HepG2 (cell line): Measurements from ENCODE around the gene VPS13C. TPM values are rescaled to one million over a fixed set of nuclear protein-coding genes. Genes with fewer than 3 reads are reported as not detected.

Experiments used
- ATRX ChIP-seq: sonication (generic); formaldehyde crosslinking; IDR thresholded peaks from 2 replicates; pipeline ENCODE4 v1.4.0; 2020; ENCODE audit warnings: missing genetic modification reagents, borderline replicate concordance
- CBX1 ChIP-seq: IDR thresholded peaks from one replicate; pipeline ENCODE4 v1.6.1; 2016; ENCODE audit warnings: antibody characterized with exemption, low read depth
- HOXA3 ChIP-seq: sonication (generic); formaldehyde crosslinking; IDR thresholded peaks from 2 replicates; pipeline ENCODE4 v1.5.0; 2020; ENCODE audit warnings: missing genetic modification reagents
- IRX3 ChIP-seq: sonication (generic); formaldehyde crosslinking; IDR thresholded peaks from 2 replicates; pipeline ENCODE4 v1.8.1; 2023; ENCODE audit warnings: mild to moderate bottlenecking, low read depth, missing genetic modification reagents, borderline replicate concordance
- MATR3 ChIP-seq: sonication (generic); formaldehyde crosslinking; IDR thresholded peaks from 2 replicates; pipeline ENCODE4 v1.4.0; 2020; ENCODE audit warnings: missing genetic modification reagents
- MYC ChIP-seq: sonication (generic); formaldehyde crosslinking; IDR thresholded peaks from 2 replicates; pipeline ENCODE4 v1.9.0; 2021; ENCODE audit warnings: missing genetic modification reagents, borderline replicate concordance
- SMAD1 ChIP-seq: sonication (generic); formaldehyde crosslinking; IDR thresholded peaks from 2 replicates; pipeline ENCODE4 v1.4.0; 2020; ENCODE audit warnings: missing genetic modification reagents, low read depth, mild to moderate bottlenecking, borderline replicate concordance
- ZFP62 ChIP-seq: sonication (generic); formaldehyde crosslinking; IDR thresholded peaks from 2 replicates; pipeline ENCODE4 v1.4.0; 2020; ENCODE audit warnings: missing genetic modification reagents
- ZFP90 ChIP-seq: sonication (generic); formaldehyde crosslinking; IDR thresholded peaks from 2 replicates; pipeline ENCODE4 v1.8.0; 2022; ENCODE audit warnings: missing genetic modification reagents, mild to moderate bottlenecking, inconsistent platforms, borderline replicate concordance
- ZMYM2 ChIP-seq: sonication (generic); formaldehyde crosslinking; IDR thresholded peaks from 2 replicates; pipeline ENCODE4 v1.8.0; 2022; ENCODE audit warnings: mild to moderate bottlenecking, missing genetic modification reagents
- ZNF180 ChIP-seq: sonication (generic); formaldehyde crosslinking; IDR thresholded peaks from 2 replicates; pipeline ENCODE4 v1.4.0; 2020; ENCODE audit warnings: low read depth, missing genetic modification reagents, borderline replicate concordance
- ZNF383 ChIP-seq: sonication (generic); formaldehyde crosslinking; IDR thresholded peaks from 2 replicates; pipeline ENCODE4 v1.4.0; 2020; ENCODE audit warnings: missing genetic modification reagents, mild to moderate bottlenecking, borderline replicate concordance
- ZNF460 ChIP-seq: sonication (generic); formaldehyde crosslinking; IDR thresholded peaks from 2 replicates; pipeline ENCODE4 v1.5.1; 2020; ENCODE audit warnings: missing genetic modification reagents, mild to moderate bottlenecking, borderline replicate concordance
- ZNF549 ChIP-seq: sonication (generic); formaldehyde crosslinking; IDR thresholded peaks from 2 replicates; pipeline ENCODE4 v1.5.0; 2020; ENCODE audit warnings: missing genetic modification reagents
- ZNF768 ChIP-seq: sonication (generic); formaldehyde crosslinking; IDR thresholded peaks from 2 replicates; pipeline ENCODE4 v1.4.0; 2020; ENCODE audit warnings: missing genetic modification reagents
- ZNF777 ChIP-seq: sonication (generic); formaldehyde crosslinking; IDR thresholded peaks from 2 replicates; pipeline ENCODE4 v1.4.0; 2020; ENCODE audit warnings: missing genetic modification reagents
- ZNF83 ChIP-seq: sonication (generic); formaldehyde crosslinking; IDR thresholded peaks from 2 replicates; pipeline ENCODE4 v1.4.0; 2020; ENCODE audit warnings: missing genetic modification reagents, mild to moderate bottlenecking, borderline replicate concordance
- polyA plus RNA-seq, 8 experiments: library from polyadenylated mRNA; depleted of rRNA in 3 of 8; stranded (reverse) in 7 of 8; unstranded in 1 of 8; fragments of >200 nt; fragmentation: Illumina TruSeq in 4 of 8; extraction: Trizol in 4 of 8; gene quantifications; 2 replicates each; pipeline versions ENCODE4 v1.2.1 to v1.2.3, GENCODE V29; 2011 to 2016; ENCODE audit warnings: low read depth in 4 of 8, missing spikeins in 1 of 8, mixed read lengths in 1 of 8; ENCODE audit not compliant: insufficient read depth in 1 of 8
- total RNA-seq, 5 experiments: library from RNA; depleted of rRNA; stranded (reverse); fragments of >200 nt; fragmentation: Illumina TruSeq; extraction: Trizol; gene quantifications; 2 replicates each; pipeline ENCODE4 v1.2.3, GENCODE V29; 2016; ENCODE audit warnings: low read depth in 1 of 5
- TF ChIP-seq, protein P1 (sequence below), 2 experiments: sonication (generic) in 1 of 2; formaldehyde crosslinking in 1 of 2; IDR thresholded peaks; 2 replicates each; pipeline versions ENCODE4 v1.5.1 to v1.6.1; 2011 to 2020; ENCODE audit warnings: borderline replicate concordance in 1 of 2, low read depth in 1 of 2, low read length in 1 of 2, mild to moderate bottlenecking in 1 of 2, missing genetic modification reagents in 1 of 2, moderate library complexity in 1 of 2
- TF ChIP-seq, protein P2 (sequence below): sonication (generic); formaldehyde crosslinking; IDR thresholded peaks from 2 replicates; pipeline ENCODE4 v1.4.0; 2020; ENCODE audit warnings: missing genetic modification reagents
- TF ChIP-seq, protein P3 (sequence below): sonication (generic); formaldehyde crosslinking; IDR thresholded peaks from 2 replicates; pipeline ENCODE4 v1.5.0; 2020; ENCODE audit warnings: missing genetic modification reagents
- TF ChIP-seq, protein P4 (sequence below): sonication (generic); formaldehyde crosslinking; IDR thresholded peaks from 2 replicates; pipeline ENCODE4 v1.5.0; 2020; ENCODE audit warnings: mild to moderate bottlenecking, missing genetic modification reagents, moderate library complexity

Gene VPS13C
- total and polyA plus RNA-seq, 2 of the 13 experiments (the other 11 are each of a cell fraction or from before 2014, with no cell fraction given): 10.9 to 26.8 TPM

DNA sequence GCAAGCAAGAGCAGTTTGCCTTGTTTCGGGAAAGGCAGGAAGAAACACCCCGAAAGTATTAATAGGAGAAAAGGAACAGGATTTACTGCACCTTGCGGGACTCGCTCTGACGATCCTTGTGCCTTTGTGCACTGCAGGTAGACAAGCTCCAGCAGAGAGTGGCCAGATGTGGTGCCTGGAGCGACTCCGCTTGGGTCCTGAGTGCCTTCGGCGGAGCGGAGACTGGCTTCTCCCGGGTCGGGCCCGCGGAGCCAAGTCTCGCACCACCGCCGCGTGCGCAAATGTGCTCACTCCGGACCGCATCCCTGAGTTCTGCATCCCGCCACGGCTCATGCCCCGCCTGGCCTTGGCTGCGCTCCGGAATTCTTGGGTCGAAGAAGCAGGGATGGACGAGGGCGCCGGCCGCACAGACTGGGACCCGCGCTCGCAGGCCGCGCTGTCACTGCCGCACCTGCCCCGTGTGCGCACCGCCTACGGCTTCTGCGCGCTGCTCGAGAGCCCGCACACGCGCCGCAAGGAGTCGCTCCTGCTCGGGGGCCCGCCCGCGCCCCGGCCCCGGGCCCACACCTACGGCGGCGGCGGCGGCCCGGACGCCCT, 7.3 kb upstream of the VPS13C start (continued):
- TF ChIP-seq, protein P1, sequence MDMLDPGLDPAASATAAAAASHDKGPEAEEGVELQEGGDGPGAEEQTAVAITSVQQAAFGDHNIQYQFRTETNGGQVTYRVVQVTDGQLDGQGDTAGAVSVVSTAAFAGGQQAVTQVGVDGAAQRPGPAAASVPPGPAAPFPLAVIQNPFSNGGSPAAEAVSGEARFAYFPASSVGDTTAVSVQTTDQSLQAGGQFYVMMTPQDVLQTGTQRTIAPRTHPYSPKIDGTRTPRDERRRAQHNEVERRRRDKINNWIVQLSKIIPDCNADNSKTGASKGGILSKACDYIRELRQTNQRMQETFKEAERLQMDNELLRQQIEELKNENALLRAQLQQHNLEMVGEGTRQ (IDR thresholded peaks at IDR 0.05; ENCODE audit: low read depth, low read length): no peak
- TF ChIP-seq, protein P1 (CRISPR knock-in tag; IDR thresholded peaks at IDR 0.05; ENCODE audit: borderline replicate concordance): no peak
- no peak for TF ChIP-seq ZNF83 (CRISPR knock-in tag)
- no peak for TF ChIP-seq IRX3 (CRISPR knock-in tag)
- 0 out of 2 replicates have a peak, but pooled peaks have one; percentile 5 for TF ChIP-seq ZMYM2 (CRISPR knock-in tag)
- TF ChIP-seq ZNF768 (CRISPR knock-in tag): peak; percentile 78; the same call in 1 of the 2 replicates
- 0 out of 2 replicates have a peak, but pooled peaks have one; percentile 23 for TF ChIP-seq ZFP90 (CRISPR knock-in tag)
- TF ChIP-seq MATR3: no peak
- TF ChIP-seq ZNF777 (CRISPR knock-in tag): peak; percentile 37
- no peak for TF ChIP-seq CBX1
- TF ChIP-seq ZFP62 (CRISPR knock-in tag): no peak
- no peak for TF ChIP-seq ZNF549 (CRISPR knock-in tag)
- no peak for TF ChIP-seq ZNF180 (CRISPR knock-in tag)
- TF ChIP-seq SMAD1 (CRISPR knock-in tag): no peak
- TF ChIP-seq ZNF460 (CRISPR knock-in tag): no peak
- no peak for TF ChIP-seq ZNF383
- TF ChIP-seq MYC: peak; percentile 48; the same call in 1 of the 2 replicates
- TF ChIP-seq, protein P2, sequence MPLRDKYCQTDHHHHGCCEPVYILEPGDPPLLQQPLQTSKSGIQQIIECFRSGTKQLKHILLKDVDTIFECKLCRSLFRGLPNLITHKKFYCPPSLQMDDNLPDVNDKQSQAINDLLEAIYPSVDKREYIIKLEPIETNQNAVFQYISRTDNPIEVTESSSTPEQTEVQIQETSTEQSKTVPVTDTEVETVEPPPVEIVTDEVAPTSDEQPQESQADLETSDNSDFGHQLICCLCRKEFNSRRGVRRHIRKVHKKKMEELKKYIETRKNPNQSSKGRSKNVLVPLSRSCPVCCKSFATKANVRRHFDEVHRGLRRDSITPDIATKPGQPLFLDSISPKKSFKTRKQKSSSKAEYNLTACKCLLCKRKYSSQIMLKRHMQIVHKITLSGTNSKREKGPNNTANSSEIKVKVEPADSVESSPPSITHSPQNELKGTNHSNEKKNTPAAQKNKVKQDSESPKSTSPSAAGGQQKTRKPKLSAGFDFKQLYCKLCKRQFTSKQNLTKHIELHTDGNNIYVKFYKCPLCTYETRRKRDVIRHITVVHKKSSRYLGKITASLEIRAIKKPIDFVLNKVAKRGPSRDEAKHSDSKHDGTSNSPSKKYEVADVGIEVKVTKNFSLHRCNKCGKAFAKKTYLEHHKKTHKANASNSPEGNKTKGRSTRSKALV (CRISPR knock-in tag): peak; percentile 89; the same call in 1 of the 2 replicates
- TF ChIP-seq HOXA3 (CRISPR knock-in tag): peak; percentile 27; the same call in 1 of the 2 replicates
- TF ChIP-seq ATRX (CRISPR knock-in tag): no peak
- TF ChIP-seq, protein P3, sequence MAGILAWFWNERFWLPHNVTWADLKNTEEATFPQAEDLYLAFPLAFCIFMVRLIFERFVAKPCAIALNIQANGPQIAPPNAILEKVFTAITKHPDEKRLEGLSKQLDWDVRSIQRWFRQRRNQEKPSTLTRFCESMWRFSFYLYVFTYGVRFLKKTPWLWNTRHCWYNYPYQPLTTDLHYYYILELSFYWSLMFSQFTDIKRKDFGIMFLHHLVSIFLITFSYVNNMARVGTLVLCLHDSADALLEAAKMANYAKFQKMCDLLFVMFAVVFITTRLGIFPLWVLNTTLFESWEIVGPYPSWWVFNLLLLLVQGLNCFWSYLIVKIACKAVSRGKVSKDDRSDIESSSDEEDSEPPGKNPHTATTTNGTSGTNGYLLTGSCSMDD: 0 out of 2 replicates have a peak, but pooled peaks have one; percentile 38
- TF ChIP-seq, protein P4, sequence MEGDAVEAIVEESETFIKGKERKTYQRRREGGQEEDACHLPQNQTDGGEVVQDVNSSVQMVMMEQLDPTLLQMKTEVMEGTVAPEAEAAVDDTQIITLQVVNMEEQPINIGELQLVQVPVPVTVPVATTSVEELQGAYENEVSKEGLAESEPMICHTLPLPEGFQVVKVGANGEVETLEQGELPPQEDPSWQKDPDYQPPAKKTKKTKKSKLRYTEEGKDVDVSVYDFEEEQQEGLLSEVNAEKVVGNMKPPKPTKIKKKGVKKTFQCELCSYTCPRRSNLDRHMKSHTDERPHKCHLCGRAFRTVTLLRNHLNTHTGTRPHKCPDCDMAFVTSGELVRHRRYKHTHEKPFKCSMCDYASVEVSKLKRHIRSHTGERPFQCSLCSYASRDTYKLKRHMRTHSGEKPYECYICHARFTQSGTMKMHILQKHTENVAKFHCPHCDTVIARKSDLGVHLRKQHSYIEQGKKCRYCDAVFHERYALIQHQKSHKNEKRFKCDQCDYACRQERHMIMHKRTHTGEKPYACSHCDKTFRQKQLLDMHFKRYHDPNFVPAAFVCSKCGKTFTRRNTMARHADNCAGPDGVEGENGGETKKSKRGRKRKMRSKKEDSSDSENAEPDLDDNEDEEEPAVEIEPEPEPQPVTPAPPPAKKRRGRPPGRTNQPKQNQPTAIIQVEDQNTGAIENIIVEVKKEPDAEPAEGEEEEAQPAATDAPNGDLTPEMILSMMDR (CRISPR knock-in tag): peak; percentile 27; the same call in 1 of the 2 replicates
